ENCODE measurements around the gene APBA1.

- TF ChIP-seq CTCF (IDR thresholded peaks at IDR 0.05) (no peak), EZH2 (IDR thresholded peaks at IDR 0.05) (no peak)
Measured at GRCh38 chr9:69472101-69472620, 200.0 kb downstream of the APBA1 start.

Measured in neural progenitor cell (in vitro differentiated cells).